Measurements from ENCODE around the gene CSNK2A1. TPM values are rescaled to one million over a fixed set of nuclear protein-coding genes. Genes with fewer than 3 reads are reported as not detected.

The CSNK2A1 gene
- total RNA-seq, 1 experiment from 2014 or later = 229 TPM

- no peaks in the 10 kb centered on the region for H3K4me1 Mint-ChIP-seq
- H3K18ac ChIP-seq (ENCODE audit: insufficient read length, low read depth, low read length) = no peak overlapping the region
- TF ChIP-seq CTCF (conservative IDR thresholded peaks at IDR 0.05) = no peak
- no peak overlapping the region for H4K5ac ChIP-seq (ENCODE audit: insufficient read length, low read depth, low read length)
- no peak overlapping the region for H2AFZ ChIP-seq (ENCODE audit: low read length)
- H3K9ac ChIP-seq (ENCODE audit: extremely low read depth, insufficient read length, low read length) = no peak overlapping the region
- H3K79me2 ChIP-seq (ENCODE audit: insufficient read depth, low read length) = no peaks in the 10 kb centered on the region
- no peaks in the 10 kb centered on the region for H3K79me1 ChIP-seq (ENCODE audit: insufficient read depth, low read depth, low read length, poor library complexity, severe bottlenecking)
- no peak overlapping the region for H3K27ac Mint-ChIP-seq
- no peaks in the 10 kb centered on the region for H3K23me2 ChIP-seq (ENCODE audit: insufficient read length, low read depth, low read length, poor library complexity, severe bottlenecking)
- H3K9me3 ChIP-seq (ENCODE audit: control insufficient read depth, low read depth, low read length) = no peaks in the 10 kb centered on the region
- peaks cover 42 to 90% (median 77%) of the 10 kb centered on the region in 3 experiments; a peak in 6 of 7 replicates for H3K36me3 Mint-ChIP-seq (ENCODE audit: insufficient read depth in 1 of 3, low read depth in 3 of 3)
- no peak overlapping the region for H3K4ac ChIP-seq (ENCODE audit: low read depth, low read length)
- no peak overlapping the region for H2BK12ac ChIP-seq (ENCODE audit: insufficient read length, low read depth, low read length)
- no peaks in the 10 kb centered on the region for H4K20me1 ChIP-seq (ENCODE audit: control insufficient read depth, insufficient read depth, insufficient read length)
- H2BK15ac ChIP-seq (ENCODE audit: low read depth, low read length) = no peak overlapping the region
- no peak overlapping the region for H3K23ac ChIP-seq (ENCODE audit: insufficient read length, low read depth, low read length)
- H3K14ac ChIP-seq (ENCODE audit: insufficient read depth, low read length) = no peak overlapping the region
- no peak overlapping the region for H2BK20ac ChIP-seq (ENCODE audit: low read depth, low read length, poor library complexity, severe bottlenecking)
- no peak overlapping the region for H4K91ac ChIP-seq (ENCODE audit: insufficient read length, low read depth, low read length)
- no peak overlapping the region for H3T11ph ChIP-seq (ENCODE audit: low read length)
- H2BK5ac ChIP-seq (ENCODE audit: insufficient read length, low read length) = no peak overlapping the region
- WGBS (ENCODE audit: extremely low coverage, insufficient read length, low lambda C conversion rate) = no CpG with 5 or more reads among the region's 2 CpGs
- no peak overlapping the region for H4K8ac ChIP-seq (replicated peaks; ENCODE audit: insufficient read length, low read depth, low read length)
- no peaks in the 10 kb centered on the region for H3K9me3 Mint-ChIP-seq
- H3K4me1 ChIP-seq (ENCODE audit: insufficient read depth, low read length) = no peaks in the 10 kb centered on the region
- H3K56ac ChIP-seq (ENCODE audit: insufficient read length, low read depth, low read length) = no peak overlapping the region
- no peaks in the 10 kb centered on the region for H3K27me3 Mint-ChIP-seq (ENCODE audit: low read depth)
- H2AK5ac ChIP-seq (ENCODE audit: insufficient read length, low read length) = no peak overlapping the region
- no peak overlapping the region for H3K27ac ChIP-seq (ENCODE audit: insufficient read length, low read depth, low read length)
- DNase-seq = no peak
- H3K4me2 ChIP-seq (ENCODE audit: insufficient read depth, insufficient read length, low read length) = no peak overlapping the region
- H3K4me3 Mint-ChIP-seq = no peak overlapping the region
- no peak overlapping the region for H2BK120ac ChIP-seq (ENCODE audit: low read depth, low read length, poor library complexity, severe bottlenecking)
- no peaks in the 10 kb centered on the region for H3K27me3 ChIP-seq (ENCODE audit: insufficient read depth, low read length)
Measured at GRCh38 chr20:496126-496696, 47.4 kb downstream of the CSNK2A1 start.
